ENCODE results near the gene TPRKB. TPM values are rescaled to one million over a fixed set of nuclear protein-coding genes. Genes with fewer than 3 reads are reported as not detected.

Gene TPRKB
- total and polyA plus RNA-seq, 9 of the 15 experiments (the other 6 are each of a cell fraction or from before 2014, with no cell fraction given) = 55.6 to 250 (median 112) TPM

- DNase-seq (ENCODE audit: extremely low read depth in 1 of 4, low spot score in 3 of 4) (no peak), FAIRE-seq (no peak), ATAC-seq (no peak)
- TF ChIP-seq CREM (IDR thresholded peaks at IDR 0.05; ENCODE audit: low read depth) (no peak), ATF1 (CRISPR knock-in tag; IDR thresholded peaks at IDR 0.05) (no peak), ATF1 (tag; IDR thresholded peaks at IDR 0.05) (no peak)
- in situ Hi-C loops (cut with MboI) (no loop called here), intact Hi-C loops (cut with micrococcal nuclease) (no loop called here)
- WGBS (ENCODE audit: insufficient coverage, low coverage, missing lambda C conversion rate) = 81% methylated on average over 3 of the region's 3 CpGs
- Histone ChIP-seq H3K4me1 (replicated peaks in 1 of 2; ENCODE audit: control insufficient read depth in 2 of 2, insufficient read depth in 2 of 2, low read length in 2 of 2) (no peaks in the 10 kb centered on the region), H3K36me3 (ENCODE audit: control insufficient read depth, insufficient read depth, low read length) (no peaks in the 10 kb centered on the region; the same call in 2 of the 3 replicates), H3K27ac (ENCODE audit: extremely low read depth, low read depth, low read length) (no peak overlapping the region), H3K4me3 (no peak overlapping the region), H3K9ac (ENCODE audit: insufficient read depth in 1 of 2, low read depth in 2 of 2, low read length in 2 of 2) (no peak overlapping the region), H2AFZ (ENCODE audit: low read depth, low read length) (no peak overlapping the region), H3K4me2 (ENCODE audit: insufficient read depth, low read length) (no peak overlapping the region), H4K20me1 (replicated peaks; ENCODE audit: control insufficient read depth, insufficient read depth, low read length) (no peaks in the 10 kb centered on the region), H3K9me1 (ENCODE audit: control insufficient read depth, insufficient read depth, low read length) (no peaks in the 10 kb centered on the region), H3K9me3 (replicated peaks; ENCODE audit: control insufficient read depth, insufficient read depth, low read depth, low read length) (no peaks in the 10 kb centered on the region), H3K79me2 (ENCODE audit: control insufficient read depth, insufficient read depth, low read length) (no peaks in the 10 kb centered on the region), H3K27me3 (ENCODE audit: control insufficient read depth in 2 of 2, insufficient read depth in 2 of 2, low read length in 2 of 2) (no peaks in the 10 kb centered on the region)
- BruUV-seq (replicated peaks) = no TSS peak
- CTCF ChIA-PET (ENCODE audit: low intra/inter-chr PET ratio) = no interaction called here
- POLR2A ChIA-PET = interaction anchor here (0.6 kb wide), 1 partner anchor 11 kb away, joined by 3 read pairs; no protein-coding TSS in a partner anchor
Observed at GRCh38 chr2:73746877-73747208, 9.7 kb upstream of the TPRKB start.

GRCh38 chr2:73746015-73746876, 9.1 kb upstream of the TPRKB start:
- FAIRE-seq (no peak), ATAC-seq (peak; percentile 58), DNase-seq (ENCODE audit: extremely low read depth in 1 of 4, low spot score in 3 of 4) (no peak)
- ChIA-PET POLR2A (interaction anchor here (0.6 kb wide), 1 partner anchor 12 kb away, joined by 3 read pairs; no protein-coding TSS in a partner anchor), CTCF (ENCODE audit: low intra/inter-chr PET ratio) (no interaction called here)
- BruUV-seq (replicated peaks) = no TSS peak
- WGBS (ENCODE audit: insufficient coverage, low coverage, missing lambda C conversion rate) = 77% methylated on average over 10 of the region's 11 CpGs
- peak in 2 of 3 experiments; percentile 14 to 31; a peak in 1 of 6 replicates for TF ChIP-seq CTCF (IDR thresholded peaks at IDR 0.05 in 2 of 3, conservative IDR thresholded peaks at IDR 0.05 in 1 of 3; ENCODE audit: insufficient read depth in 2 of 3, low read depth in 1 of 3, low read length in 3 of 3)
- TF ChIP-seq ETV1 (tag; conservative IDR thresholded peaks at IDR 0.05; ENCODE audit: low read depth) = no peak
- TF ChIP-seq MEIS2 (IDR thresholded peaks at IDR 0.05; ENCODE audit: partially characterized antibody) = peak; percentile 31
- Histone ChIP-seq H3K27ac (ENCODE audit: extremely low read depth, low read depth, low read length) (no peak overlapping the region), H3K36me3 (ENCODE audit: control insufficient read depth, insufficient read depth, low read length) (no peaks in the 10 kb centered on the region; the same call in 2 of the 3 replicates), H3K4me2 (ENCODE audit: insufficient read depth, low read length) (no peak overlapping the region), H3K27me3 (ENCODE audit: control insufficient read depth in 2 of 2, insufficient read depth in 2 of 2, low read length in 2 of 2) (no peaks in the 10 kb centered on the region), H3K9ac (ENCODE audit: insufficient read depth in 1 of 2, low read depth in 2 of 2, low read length in 2 of 2) (no peak overlapping the region), H3K4me1 (replicated peaks in 1 of 2; ENCODE audit: control insufficient read depth in 2 of 2, insufficient read depth in 2 of 2, low read length in 2 of 2) (no peaks in the 10 kb centered on the region; a peak in 1 of 5 replicates), H3K4me3 (no peak overlapping the region), H2AFZ (ENCODE audit: low read depth, low read length) (no peak overlapping the region), H3K9me3 (replicated peaks; ENCODE audit: control insufficient read depth, insufficient read depth, low read depth, low read length) (no peaks in the 10 kb centered on the region), H3K9me1 (ENCODE audit: control insufficient read depth, insufficient read depth, low read length) (no peaks in the 10 kb centered on the region), H3K79me2 (ENCODE audit: control insufficient read depth, insufficient read depth, low read length) (no peaks in the 10 kb centered on the region), H4K20me1 (replicated peaks; ENCODE audit: control insufficient read depth, insufficient read depth, low read length) (no peaks in the 10 kb centered on the region)
- intact Hi-C loops (cut with micrococcal nuclease) (no loop called here), in situ Hi-C loops (cut with MboI) (no loop called here)

Measured in K562 (cell line).